ENCODE measurements around the gene PITPNM1. TPM values are rescaled to one million over a fixed set of nuclear protein-coding genes. Genes with fewer than 3 reads are reported as not detected.
A peak's percentile ranks its signal among the peaks of the same experiment; 100 is the strongest.

Gene PITPNM1
- total and polyA plus RNA-seq, 2 of the 13 experiments (the other 11 are each of a cell fraction or from before 2014, with no cell fraction given): 8.2 to 8.5 TPM

DNA sequence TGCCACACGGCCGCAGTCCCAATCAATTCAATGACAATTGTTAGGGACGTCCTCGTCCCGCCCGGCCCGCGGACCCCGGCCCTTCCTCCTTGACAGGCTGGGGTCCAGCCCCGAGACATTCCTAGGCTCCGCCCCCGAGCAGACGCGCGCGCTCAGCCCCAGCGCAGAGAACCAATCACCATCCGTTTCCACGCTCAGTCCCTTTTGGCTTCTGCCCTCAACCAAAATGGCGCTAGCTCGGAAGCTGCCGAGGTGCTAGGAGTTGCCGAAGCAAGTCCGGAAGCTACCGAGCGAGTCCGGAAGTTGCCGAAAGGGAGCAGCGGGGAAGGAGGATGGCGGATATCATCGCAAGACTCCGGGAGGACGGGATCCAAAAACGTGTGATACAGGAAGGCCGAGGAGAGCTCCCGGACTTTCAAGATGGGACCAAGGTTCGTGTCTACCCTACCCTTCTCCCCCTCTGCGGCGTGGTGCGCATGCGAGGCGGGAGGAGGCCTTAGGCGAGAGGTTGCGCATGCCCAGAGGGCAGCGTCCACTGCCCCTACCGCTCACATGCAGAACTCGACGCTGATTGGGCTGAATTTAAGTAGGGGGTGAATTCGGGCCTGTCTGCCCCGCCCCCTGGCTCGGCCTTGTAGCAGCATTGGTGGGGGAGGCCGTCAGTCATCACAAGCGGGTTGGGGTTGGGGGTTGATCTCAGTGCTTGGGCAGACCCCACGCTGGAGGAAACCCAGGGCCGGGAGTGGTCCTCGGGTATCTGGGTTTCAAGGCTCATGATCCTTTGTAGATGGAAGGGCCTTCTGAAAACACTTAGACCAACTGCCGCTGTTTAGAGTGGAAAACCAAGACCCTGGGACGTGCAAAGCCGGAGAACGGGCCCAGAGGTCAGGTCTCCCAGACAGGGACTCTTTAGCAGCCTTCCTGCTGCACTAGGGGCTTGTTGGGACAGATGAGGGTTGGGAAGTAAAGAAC, 22.1 kb downstream of the PITPNM1 start, which contains the start of gene AIP (continued):
- no peak for TF ChIP-seq SOX13 (IDR thresholded peaks at IDR 0.05)
- TF ChIP-seq SOX13 (CRISPR knock-in tag; conservative IDR thresholded peaks at IDR 0.05 in 1 of 2, IDR thresholded peaks at IDR 0.05 in 1 of 2): peak in 1 of 2 experiments; percentile 30; a peak in 1 of 4 replicates
- TF ChIP-seq, protein P1, sequence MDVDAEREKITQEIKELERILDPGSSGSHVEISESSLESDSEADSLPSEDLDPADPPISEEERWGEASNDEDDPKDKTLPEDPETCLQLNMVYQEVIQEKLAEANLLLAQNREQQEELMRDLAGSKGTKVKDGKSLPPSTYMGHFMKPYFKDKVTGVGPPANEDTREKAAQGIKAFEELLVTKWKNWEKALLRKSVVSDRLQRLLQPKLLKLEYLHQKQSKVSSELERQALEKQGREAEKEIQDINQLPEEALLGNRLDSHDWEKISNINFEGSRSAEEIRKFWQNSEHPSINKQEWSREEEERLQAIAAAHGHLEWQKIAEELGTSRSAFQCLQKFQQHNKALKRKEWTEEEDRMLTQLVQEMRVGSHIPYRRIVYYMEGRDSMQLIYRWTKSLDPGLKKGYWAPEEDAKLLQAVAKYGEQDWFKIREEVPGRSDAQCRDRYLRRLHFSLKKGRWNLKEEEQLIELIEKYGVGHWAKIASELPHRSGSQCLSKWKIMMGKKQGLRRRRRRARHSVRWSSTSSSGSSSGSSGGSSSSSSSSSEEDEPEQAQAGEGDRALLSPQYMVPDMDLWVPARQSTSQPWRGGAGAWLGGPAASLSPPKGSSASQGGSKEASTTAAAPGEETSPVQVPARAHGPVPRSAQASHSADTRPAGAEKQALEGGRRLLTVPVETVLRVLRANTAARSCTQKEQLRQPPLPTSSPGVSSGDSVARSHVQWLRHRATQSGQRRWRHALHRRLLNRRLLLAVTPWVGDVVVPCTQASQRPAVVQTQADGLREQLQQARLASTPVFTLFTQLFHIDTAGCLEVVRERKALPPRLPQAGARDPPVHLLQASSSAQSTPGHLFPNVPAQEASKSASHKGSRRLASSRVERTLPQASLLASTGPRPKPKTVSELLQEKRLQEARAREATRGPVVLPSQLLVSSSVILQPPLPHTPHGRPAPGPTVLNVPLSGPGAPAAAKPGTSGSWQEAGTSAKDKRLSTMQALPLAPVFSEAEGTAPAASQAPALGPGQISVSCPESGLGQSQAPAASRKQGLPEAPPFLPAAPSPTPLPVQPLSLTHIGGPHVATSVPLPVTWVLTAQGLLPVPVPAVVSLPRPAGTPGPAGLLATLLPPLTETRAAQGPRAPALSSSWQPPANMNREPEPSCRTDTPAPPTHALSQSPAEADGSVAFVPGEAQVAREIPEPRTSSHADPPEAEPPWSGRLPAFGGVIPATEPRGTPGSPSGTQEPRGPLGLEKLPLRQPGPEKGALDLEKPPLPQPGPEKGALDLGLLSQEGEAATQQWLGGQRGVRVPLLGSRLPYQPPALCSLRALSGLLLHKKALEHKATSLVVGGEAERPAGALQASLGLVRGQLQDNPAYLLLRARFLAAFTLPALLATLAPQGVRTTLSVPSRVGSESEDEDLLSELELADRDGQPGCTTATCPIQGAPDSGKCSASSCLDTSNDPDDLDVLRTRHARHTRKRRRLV (CRISPR knock-in tag; IDR thresholded peaks at IDR 0.05): 0 out of 2 replicates have a peak, but pooled peaks have one; percentile 90
- TF ChIP-seq, protein P2, sequence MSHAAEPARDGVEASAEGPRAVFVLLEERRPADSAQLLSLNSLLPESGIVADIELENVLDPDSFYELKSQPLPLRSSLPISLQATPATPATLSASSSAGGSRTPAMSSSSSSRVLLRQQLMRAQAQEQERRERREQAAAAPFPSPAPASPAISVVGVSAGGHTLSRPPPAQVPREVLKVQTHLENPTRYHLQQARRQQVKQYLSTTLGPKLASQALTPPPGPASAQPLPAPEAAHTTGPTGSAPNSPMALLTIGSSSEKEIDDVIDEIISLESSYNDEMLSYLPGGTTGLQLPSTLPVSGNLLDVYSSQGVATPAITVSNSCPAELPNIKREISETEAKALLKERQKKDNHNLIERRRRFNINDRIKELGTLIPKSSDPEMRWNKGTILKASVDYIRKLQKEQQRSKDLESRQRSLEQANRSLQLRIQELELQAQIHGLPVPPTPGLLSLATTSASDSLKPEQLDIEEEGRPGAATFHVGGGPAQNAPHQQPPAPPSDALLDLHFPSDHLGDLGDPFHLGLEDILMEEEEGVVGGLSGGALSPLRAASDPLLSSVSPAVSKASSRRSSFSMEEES (CRISPR knock-in tag; IDR thresholded peaks at IDR 0.05): peak; percentile 84
- TF ChIP-seq PHF20 (CRISPR knock-in tag; IDR thresholded peaks at IDR 0.05): peak; percentile 73
- no peak for TF ChIP-seq ZFP36 (IDR thresholded peaks at IDR 0.05; ENCODE audit: borderline replicate concordance, low read depth, low read length, partially characterized antibody)
- no peak for TF ChIP-seq ZNF180 (CRISPR knock-in tag; IDR thresholded peaks at IDR 0.05; ENCODE audit: borderline replicate concordance, low read depth)
- TF ChIP-seq, protein P3, sequence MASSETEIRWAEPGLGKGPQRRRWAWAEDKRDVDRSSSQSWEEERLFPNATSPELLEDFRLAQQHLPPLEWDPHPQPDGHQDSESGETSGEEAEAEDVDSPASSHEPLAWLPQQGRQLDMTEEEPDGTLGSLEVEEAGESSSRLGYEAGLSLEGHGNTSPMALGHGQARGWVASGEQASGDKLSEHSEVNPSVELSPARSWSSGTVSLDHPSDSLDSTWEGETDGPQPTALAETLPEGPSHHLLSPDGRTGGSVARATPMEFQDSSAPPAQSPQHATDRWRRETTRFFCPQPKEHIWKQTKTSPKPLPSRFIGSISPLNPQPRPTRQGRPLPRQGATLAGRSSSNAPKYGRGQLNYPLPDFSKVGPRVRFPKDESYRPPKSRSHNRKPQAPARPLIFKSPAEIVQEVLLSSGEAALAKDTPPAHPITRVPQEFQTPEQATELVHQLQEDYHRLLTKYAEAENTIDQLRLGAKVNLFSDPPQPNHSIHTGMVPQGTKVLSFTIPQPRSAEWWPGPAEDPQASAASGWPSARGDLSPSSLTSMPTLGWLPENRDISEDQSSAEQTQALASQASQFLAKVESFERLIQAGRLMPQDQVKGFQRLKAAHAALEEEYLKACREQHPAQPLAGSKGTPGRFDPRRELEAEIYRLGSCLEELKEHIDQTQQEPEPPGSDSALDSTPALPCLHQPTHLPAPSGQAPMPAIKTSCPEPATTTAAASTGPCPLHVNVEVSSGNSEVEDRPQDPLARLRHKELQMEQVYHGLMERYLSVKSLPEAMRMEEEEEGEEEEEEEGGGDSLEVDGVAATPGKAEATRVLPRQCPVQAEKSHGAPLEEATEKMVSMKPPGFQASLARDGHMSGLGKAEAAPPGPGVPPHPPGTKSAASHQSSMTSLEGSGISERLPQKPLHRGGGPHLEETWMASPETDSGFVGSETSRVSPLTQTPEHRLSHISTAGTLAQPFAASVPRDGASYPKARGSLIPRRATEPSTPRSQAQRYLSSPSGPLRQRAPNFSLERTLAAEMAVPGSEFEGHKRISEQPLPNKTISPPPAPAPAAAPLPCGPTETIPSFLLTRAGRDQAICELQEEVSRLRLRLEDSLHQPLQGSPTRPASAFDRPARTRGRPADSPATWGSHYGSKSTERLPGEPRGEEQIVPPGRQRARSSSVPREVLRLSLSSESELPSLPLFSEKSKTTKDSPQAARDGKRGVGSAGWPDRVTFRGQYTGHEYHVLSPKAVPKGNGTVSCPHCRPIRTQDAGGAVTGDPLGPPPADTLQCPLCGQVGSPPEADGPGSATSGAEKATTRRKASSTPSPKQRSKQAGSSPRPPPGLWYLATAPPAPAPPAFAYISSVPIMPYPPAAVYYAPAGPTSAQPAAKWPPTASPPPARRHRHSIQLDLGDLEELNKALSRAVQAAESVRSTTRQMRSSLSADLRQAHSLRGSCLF (CRISPR knock-in tag; IDR thresholded peaks at IDR 0.05; ENCODE audit: borderline replicate concordance): peak; percentile 90; the same call in 1 of the 2 replicates
- TF ChIP-seq ZNF775 (CRISPR knock-in tag; IDR thresholded peaks at IDR 0.05; ENCODE audit: borderline replicate concordance): peak; percentile 94
- TF ChIP-seq ZNF451 (CRISPR knock-in tag; IDR thresholded peaks at IDR 0.05): peak; percentile 95
- peak; percentile 48; the same call in 1 of the 2 replicates for TF ChIP-seq GABPA (IDR thresholded peaks at IDR 0.05; ENCODE audit: low read depth, low read length)
- peak; percentile 85 for TF ChIP-seq GABPA (CRISPR knock-in tag; IDR thresholded peaks at IDR 0.05; ENCODE audit: low read depth)
- peak; percentile 77; the same call in 1 of the 2 replicates for TF ChIP-seq JUN (CRISPR knock-in tag; IDR thresholded peaks at IDR 0.05)

Measured in HepG2 (cell line).